ENCODE data around the gene TMED6.

The TMED6 gene

DNA sequence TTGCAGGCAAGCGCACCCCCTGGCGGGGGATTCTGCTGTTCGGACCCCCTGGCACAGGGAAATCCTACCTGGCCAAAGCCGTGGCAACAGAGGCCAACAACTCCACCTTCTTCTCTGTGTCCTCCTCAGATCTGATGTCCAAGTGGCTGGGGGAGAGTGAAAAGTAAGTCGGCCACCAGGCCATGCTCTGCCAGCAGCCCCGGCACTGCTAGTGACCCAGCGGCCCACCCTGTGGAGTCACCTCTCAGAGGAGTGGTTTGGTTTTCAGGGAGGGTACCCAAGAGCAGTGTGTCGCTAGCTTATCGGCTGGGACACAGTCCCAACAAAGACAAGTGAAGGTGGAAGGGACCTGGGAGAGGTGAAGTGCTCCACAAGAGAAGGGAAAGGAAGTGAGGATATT, 32.2 kb downstream of the TMED6 start:
- no peak for TF ChIP-seq EZH2phosphoT487 (IDR thresholded peaks at IDR 0.05; ENCODE audit: borderline replicate concordance, low read length)
- TF ChIP-seq, protein P1, sequence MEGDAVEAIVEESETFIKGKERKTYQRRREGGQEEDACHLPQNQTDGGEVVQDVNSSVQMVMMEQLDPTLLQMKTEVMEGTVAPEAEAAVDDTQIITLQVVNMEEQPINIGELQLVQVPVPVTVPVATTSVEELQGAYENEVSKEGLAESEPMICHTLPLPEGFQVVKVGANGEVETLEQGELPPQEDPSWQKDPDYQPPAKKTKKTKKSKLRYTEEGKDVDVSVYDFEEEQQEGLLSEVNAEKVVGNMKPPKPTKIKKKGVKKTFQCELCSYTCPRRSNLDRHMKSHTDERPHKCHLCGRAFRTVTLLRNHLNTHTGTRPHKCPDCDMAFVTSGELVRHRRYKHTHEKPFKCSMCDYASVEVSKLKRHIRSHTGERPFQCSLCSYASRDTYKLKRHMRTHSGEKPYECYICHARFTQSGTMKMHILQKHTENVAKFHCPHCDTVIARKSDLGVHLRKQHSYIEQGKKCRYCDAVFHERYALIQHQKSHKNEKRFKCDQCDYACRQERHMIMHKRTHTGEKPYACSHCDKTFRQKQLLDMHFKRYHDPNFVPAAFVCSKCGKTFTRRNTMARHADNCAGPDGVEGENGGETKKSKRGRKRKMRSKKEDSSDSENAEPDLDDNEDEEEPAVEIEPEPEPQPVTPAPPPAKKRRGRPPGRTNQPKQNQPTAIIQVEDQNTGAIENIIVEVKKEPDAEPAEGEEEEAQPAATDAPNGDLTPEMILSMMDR (IDR thresholded peaks at IDR 0.05; ENCODE audit: low read depth, low read length, poor library complexity, severe bottlenecking): no peak
- H3K27ac ChIP-seq (ENCODE audit: low read depth, low read length): no peak overlapping the region
- peaks cover 12% of the 10 kb centered on the region; the same call in 1 of the 2 replicates for H4K20me1 ChIP-seq (ENCODE audit: control insufficient read depth, insufficient read depth, low read depth, low read length)
- no peaks in the 10 kb centered on the region for H3K9me3 ChIP-seq (ENCODE audit: control insufficient read depth, insufficient read depth, low read length)
- H3K4me1 ChIP-seq (ENCODE audit: control insufficient read depth, low read length): peaks cover 6% of the 10 kb centered on the region; the same call in 1 of the 2 replicates
- H3K27me3 ChIP-seq (ENCODE audit: control insufficient read depth, low read length): no peaks in the 10 kb centered on the region
- H3K36me3 ChIP-seq (ENCODE audit: control insufficient read depth, low read length): peaks cover 92% of the 10 kb centered on the region
- no peak overlapping the region for H3K4me3 ChIP-seq (ENCODE audit: low read length)
- H3F3A ChIP-seq (ENCODE audit: control insufficient read depth, insufficient read depth): no peaks in the 10 kb centered on the region
- no peaks in the 10 kb centered on the region for H3K9me2 ChIP-seq (replicated peaks; ENCODE audit: control insufficient read depth, low read length)
- no peak overlapping the region for H3K4me2 ChIP-seq (ENCODE audit: low read length)
- H3K79me2 ChIP-seq (ENCODE audit: control insufficient read depth, low read length): peaks cover 70% of the 10 kb centered on the region

DNA sequence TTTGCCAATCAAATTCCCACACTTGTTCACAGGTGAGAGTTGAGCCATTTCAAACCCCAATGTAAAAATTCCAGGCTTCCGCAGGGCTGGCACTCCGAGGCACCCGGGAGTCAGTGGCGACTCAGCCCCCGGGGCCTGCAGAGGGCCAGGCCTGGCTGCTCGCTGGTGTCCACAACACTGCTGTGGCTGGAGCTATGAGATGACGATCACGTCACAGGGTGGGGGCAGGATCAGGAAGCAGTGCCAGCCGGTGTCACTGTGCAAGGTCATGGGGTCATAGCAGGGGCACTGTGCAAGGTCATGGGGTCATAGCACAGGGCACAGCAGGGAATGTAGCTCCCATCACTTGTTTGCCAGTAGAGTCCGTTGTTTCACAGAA, 32.7 kb downstream of the TMED6 start:
- peaks cover 70% of the 10 kb centered on the region for H3K79me2 ChIP-seq (ENCODE audit: control insufficient read depth, low read length)
- H3K36me3 ChIP-seq (ENCODE audit: control insufficient read depth, low read length): peaks cover 92% of the 10 kb centered on the region
- H4K20me1 ChIP-seq (ENCODE audit: control insufficient read depth, insufficient read depth, low read depth, low read length): peaks cover 8% of the 10 kb centered on the region; the same call in 1 of the 2 replicates
- peaks cover 6% of the 10 kb centered on the region; the same call in 1 of the 2 replicates for H3K4me1 ChIP-seq (ENCODE audit: control insufficient read depth, low read length)
- H3K27ac ChIP-seq (ENCODE audit: low read depth, low read length): no peak overlapping the region
- no peak overlapping the region for H3K4me3 ChIP-seq (ENCODE audit: low read length)
- no peaks in the 10 kb centered on the region for H3F3A ChIP-seq (ENCODE audit: control insufficient read depth, insufficient read depth)
- H3K4me2 ChIP-seq (ENCODE audit: low read length): no peak overlapping the region
- H3K9me2 ChIP-seq (replicated peaks; ENCODE audit: control insufficient read depth, low read length): no peaks in the 10 kb centered on the region
- H3K27me3 ChIP-seq (ENCODE audit: control insufficient read depth, low read length): no peaks in the 10 kb centered on the region
- H3K9me3 ChIP-seq (ENCODE audit: control insufficient read depth, insufficient read depth, low read length): no peaks in the 10 kb centered on the region
- no peak for TF ChIP-seq EZH2phosphoT487 (IDR thresholded peaks at IDR 0.05; ENCODE audit: borderline replicate concordance, low read length)
- TF ChIP-seq, protein P1 (IDR thresholded peaks at IDR 0.05; ENCODE audit: low read depth, low read length, poor library complexity, severe bottlenecking): no peak

DNA sequence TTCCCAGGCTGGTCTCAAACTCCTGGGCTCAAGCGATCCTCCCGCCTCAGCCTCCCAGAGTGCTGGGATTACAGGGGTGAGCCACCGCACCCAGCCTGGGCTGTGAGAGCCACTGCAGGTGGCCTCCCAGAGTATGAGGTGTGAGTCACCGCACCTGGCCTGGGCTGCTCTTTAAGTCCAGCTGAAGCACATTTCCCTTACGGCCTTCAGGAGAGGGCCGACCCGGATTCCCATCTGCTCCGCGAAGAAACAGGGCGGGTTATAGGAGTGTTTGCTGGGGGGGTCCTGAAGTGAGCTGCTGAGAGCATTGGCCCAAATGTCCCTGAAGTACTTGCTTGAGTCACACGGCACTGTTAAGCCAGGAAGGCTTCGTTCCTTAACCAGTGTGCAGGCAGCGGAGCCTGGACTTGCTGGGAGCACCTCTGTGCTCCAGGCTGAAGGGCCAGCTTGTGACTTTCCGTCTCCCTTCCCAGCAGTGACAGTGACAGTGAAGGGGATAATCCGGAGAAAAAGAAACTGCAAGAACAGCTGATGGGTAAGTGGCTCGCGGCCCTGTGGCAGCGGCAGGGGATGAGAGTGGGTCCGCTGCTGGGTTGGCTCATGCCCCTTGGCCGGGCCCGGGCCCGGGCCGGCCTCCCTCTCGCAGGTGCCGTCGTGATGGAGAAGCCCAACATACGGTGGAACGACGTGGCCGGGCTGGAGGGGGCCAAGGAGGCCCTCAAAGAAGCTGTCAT, 33.2 kb downstream of the TMED6 start:
- peaks cover 6% of the 10 kb centered on the region; the same call in 1 of the 2 replicates for H4K20me1 ChIP-seq (ENCODE audit: control insufficient read depth, insufficient read depth, low read depth, low read length)
- no peaks in the 10 kb centered on the region for H3F3A ChIP-seq (ENCODE audit: control insufficient read depth, insufficient read depth)
- TF ChIP-seq, protein P1 (IDR thresholded peaks at IDR 0.05; ENCODE audit: low read depth, low read length, poor library complexity, severe bottlenecking): no peak
- TF ChIP-seq EZH2phosphoT487 (IDR thresholded peaks at IDR 0.05; ENCODE audit: borderline replicate concordance, low read length): no peak
- H3K27me3 ChIP-seq (ENCODE audit: control insufficient read depth, low read length): no peaks in the 10 kb centered on the region
- H3K9me2 ChIP-seq (replicated peaks; ENCODE audit: control insufficient read depth, low read length): no peaks in the 10 kb centered on the region
- no peak overlapping the region for H3K4me3 ChIP-seq (ENCODE audit: low read length)
- no peak overlapping the region for H3K4me2 ChIP-seq (ENCODE audit: low read length)
- H3K9me3 ChIP-seq (ENCODE audit: control insufficient read depth, insufficient read depth, low read length): no peaks in the 10 kb centered on the region
- H3K4me1 ChIP-seq (ENCODE audit: control insufficient read depth, low read length): peaks cover 6% of the 10 kb centered on the region; the same call in 1 of the 2 replicates
- H3K79me2 ChIP-seq (ENCODE audit: control insufficient read depth, low read length): peaks cover 70% of the 10 kb centered on the region
- H3K27ac ChIP-seq (ENCODE audit: low read depth, low read length): no peak overlapping the region
- peaks cover 92% of the 10 kb centered on the region for H3K36me3 ChIP-seq (ENCODE audit: control insufficient read depth, low read length)

Measured in DOHH2 (cell line).